Brain microvascular endothelial cell (primary cell): Measurements from ENCODE around the gene RBMS1.

ENCODE experiments used
- DNase-seq: peaks from one replicate; pipeline ENCODE4 v3.0.0-alpha.2; 2020
- H3K27ac ChIP-seq: fragments of 250-450 bp; sonication (Bioruptor Pico); 2 replicates; pipeline ENCODE4 v1.5.1; 2020; ENCODE audit warnings: mild to moderate bottlenecking, moderate library complexity
- H3K27me3 ChIP-seq: fragments of 250-450 bp; sonication (Bioruptor Pico); replicated peaks from 2 replicates; pipeline ENCODE4 v1.5.1; 2020; ENCODE audit warnings: mild to moderate bottlenecking
- H3K36me3 ChIP-seq: fragments of 250-450 bp; sonication (Bioruptor Pico); replicated peaks from 2 replicates; pipeline ENCODE4 v1.5.1; 2020; ENCODE audit warnings: mild to moderate bottlenecking
- H3K4me3 ChIP-seq: 2 replicates; pipeline ENCODE4 v1.5.1; 2011; ENCODE audit warnings: low read depth, mild to moderate bottlenecking, control low read depth, low read length, moderate library complexity
- in situ Hi-C: cut with HindIII; loops from 2 replicates; pipeline ENCODE4 v1.10.0; 2017; ENCODE audit warnings: low sequenced_read_pairs, low pct_ligation_motif_present
- TF ChIP-seq, protein P1 (sequence below): IDR thresholded peaks from 2 replicates; pipeline ENCODE4 v1.5.1; 2011; ENCODE audit warnings: low read depth, mild to moderate bottlenecking, moderate library complexity, low read length, control low read depth, inconsistent platforms; ENCODE audit errors: missing control alignments

RBMS1 gene

DNA sequence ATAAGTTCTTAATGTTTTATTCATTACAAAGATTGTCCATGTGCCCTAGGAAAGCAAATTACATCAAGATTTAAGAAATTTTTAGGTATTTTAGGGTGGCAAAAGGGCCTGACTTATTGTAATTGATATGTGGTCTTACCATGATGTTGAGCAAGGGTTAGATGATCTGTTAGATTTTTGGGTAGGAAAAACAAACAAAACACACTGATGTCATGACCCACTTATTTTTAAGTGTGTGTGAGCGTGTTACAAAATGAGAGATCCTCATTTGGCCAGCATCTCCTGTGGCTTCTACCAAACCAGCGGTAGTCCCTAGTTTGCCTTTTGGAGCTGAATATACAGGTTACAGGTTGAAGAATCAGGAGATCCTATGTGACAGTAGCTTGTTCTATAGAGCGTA lies 203.8 kb downstream of the RBMS1 start:
- TF ChIP-seq, protein P1, sequence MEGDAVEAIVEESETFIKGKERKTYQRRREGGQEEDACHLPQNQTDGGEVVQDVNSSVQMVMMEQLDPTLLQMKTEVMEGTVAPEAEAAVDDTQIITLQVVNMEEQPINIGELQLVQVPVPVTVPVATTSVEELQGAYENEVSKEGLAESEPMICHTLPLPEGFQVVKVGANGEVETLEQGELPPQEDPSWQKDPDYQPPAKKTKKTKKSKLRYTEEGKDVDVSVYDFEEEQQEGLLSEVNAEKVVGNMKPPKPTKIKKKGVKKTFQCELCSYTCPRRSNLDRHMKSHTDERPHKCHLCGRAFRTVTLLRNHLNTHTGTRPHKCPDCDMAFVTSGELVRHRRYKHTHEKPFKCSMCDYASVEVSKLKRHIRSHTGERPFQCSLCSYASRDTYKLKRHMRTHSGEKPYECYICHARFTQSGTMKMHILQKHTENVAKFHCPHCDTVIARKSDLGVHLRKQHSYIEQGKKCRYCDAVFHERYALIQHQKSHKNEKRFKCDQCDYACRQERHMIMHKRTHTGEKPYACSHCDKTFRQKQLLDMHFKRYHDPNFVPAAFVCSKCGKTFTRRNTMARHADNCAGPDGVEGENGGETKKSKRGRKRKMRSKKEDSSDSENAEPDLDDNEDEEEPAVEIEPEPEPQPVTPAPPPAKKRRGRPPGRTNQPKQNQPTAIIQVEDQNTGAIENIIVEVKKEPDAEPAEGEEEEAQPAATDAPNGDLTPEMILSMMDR = no peak
- Histone ChIP-seq H3K27ac (no peak overlapping the region), H3K4me3 (no peak overlapping the region), H3K27me3 (no peaks in the 10 kb centered on the region), H3K36me3 (peaks cover 24% of the 10 kb centered on the region)
- in situ Hi-C loops = no loop called here
- DNase-seq = no peak

DNA sequence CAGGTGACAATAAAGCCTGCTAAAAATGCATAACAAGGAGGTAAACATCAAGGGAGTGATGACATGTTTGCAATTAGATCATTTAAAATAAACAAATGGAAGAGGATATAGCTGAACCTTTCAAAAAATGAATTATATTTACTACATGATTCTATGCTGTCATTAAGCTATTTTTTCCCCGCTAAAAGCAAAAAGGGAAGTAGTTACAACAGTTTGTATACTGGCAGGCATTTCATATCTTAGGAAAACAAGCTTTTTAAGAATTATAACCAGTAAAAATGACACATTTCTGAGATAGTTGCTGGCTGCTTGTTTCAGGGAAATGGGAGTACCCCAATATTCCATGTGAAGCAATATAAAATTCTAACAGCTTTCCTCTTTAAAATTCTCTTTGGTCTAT lies 204.5 kb downstream of the RBMS1 start:
- no peak overlapping the region for H3K4me3 ChIP-seq
- TF ChIP-seq, protein P1 = no peak
- in situ Hi-C loops = no loop called here
- H3K36me3 ChIP-seq = peaks cover 31% of the 10 kb centered on the region
- no peak for DNase-seq
- H3K27ac ChIP-seq = no peak overlapping the region
- H3K27me3 ChIP-seq = no peaks in the 10 kb centered on the region

DNA sequence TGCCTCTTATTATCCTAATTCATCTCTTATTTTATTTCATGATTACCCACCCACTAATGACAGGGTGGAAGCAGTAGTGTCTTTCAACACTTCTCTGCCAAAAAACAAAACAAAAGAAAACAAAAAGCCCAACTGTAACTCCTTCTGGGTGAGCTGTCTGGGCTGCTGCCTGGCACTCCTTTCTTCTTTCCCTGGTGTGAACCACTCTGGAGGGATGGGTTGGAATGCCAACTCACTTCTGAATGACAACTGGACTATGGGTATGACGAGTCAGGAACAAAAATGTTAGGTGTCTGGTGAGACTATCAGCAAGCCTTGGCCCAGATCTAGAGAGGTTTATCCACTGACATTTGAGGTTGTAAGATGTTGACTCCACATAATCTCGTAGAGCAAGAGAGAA lies 205.3 kb downstream of the RBMS1 start:
- in situ Hi-C loops = no loop called here
- no peak overlapping the region for H3K27ac ChIP-seq
- no peak overlapping the region for H3K4me3 ChIP-seq
- H3K27me3 ChIP-seq = no peaks in the 10 kb centered on the region
- TF ChIP-seq, protein P1 = no peak
- DNase-seq = no peak
- H3K36me3 ChIP-seq = peaks cover 36% of the 10 kb centered on the region

DNA sequence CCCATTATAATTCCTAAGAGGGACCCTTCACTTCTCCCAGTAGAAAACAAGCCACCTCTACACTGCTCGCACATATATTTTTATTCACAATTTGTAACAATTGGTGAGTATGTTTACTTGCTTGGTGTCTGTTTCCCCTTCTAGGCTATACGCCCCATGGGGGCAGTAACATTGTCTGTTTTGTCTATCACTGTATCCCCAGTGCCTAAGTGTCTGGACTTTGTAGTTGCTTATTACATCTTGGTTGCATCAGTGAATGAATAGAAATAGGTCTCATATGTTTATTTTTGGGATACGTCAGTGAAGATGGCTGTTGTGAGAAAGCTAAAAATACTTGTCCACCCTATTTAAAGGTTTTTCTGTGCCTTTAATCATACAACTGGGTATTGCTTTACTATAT lies 206.1 kb downstream of the RBMS1 start:
- H3K27me3 ChIP-seq = no peaks in the 10 kb centered on the region
- in situ Hi-C loops = no loop called here
- peaks cover 38% of the 10 kb centered on the region for H3K36me3 ChIP-seq
- H3K27ac ChIP-seq = no peak overlapping the region
- no peak for DNase-seq
- TF ChIP-seq, protein P1 = no peak
- H3K4me3 ChIP-seq = no peak overlapping the region

DNA sequence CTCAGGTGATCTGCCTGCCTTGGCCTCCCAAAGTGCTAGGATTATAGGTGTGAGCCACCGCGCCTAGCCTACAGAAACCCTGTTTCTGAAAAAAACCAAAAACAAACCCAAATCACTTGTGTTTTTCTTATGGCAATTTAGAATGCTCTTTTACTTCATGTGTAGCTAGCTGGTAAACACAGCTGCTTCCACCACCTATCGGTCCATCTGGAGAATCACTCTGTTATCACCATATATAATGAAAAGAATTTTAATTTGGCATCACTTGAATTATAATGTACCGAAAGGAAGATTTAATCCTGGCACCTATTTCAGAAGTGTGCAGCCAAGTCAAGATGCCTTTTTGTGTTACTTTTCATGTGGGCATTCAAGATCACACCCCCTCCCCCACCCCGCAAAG lies 207.1 kb downstream of the RBMS1 start:
- Histone ChIP-seq H3K36me3 (peaks cover 42% of the 10 kb centered on the region), H3K27me3 (no peaks in the 10 kb centered on the region), H3K4me3 (no peak overlapping the region), H3K27ac (no peak overlapping the region)
- DNase-seq = no peak
- TF ChIP-seq, protein P1 = no peak
- in situ Hi-C loops = no loop called here

DNA sequence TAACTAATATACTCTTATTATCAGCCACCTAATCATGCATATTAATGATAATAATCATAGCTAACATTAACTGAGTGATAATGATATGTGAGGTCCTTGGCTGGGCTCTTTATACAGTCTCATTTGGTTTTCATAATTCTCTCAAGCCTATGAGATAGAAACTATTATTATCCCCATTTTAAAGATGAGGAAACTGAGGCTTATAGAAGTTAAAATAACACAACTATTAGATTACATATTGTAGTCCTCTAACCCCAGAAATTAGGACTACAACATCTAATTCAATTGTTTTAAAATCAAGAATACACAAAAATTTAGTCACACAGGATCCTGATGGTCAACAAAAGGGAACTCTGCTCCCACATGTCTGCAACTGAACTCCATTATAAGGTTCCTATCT lies 209.9 kb downstream of the RBMS1 start:
- DNase-seq = no peak
- Histone ChIP-seq H3K27ac (no peak overlapping the region), H3K27me3 (no peaks in the 10 kb centered on the region), H3K4me3 (no peak overlapping the region), H3K36me3 (peaks cover 40% of the 10 kb centered on the region)
- in situ Hi-C loops = no loop called here
- TF ChIP-seq, protein P1 = no peak
